Measurements from ENCODE around the gene CFAP74. TPM values are rescaled to one million over a fixed set of nuclear protein-coding genes. Genes with fewer than 3 reads are reported as not detected.

The CFAP74 gene
- total and polyA plus RNA-seq, 2 of the 13 experiments (the other 11 are each of a cell fraction or from before 2014, with no cell fraction given), result 0.27 to 0.62 TPM

- DNase-seq (ENCODE audit: low spot score), result no peak
- BruUV-seq (replicated peaks), result no TSS peak
- ChIA-PET CTCF (ENCODE audit: low intra/inter-chr PET ratio, low total read pairs) (no interaction called here), POLR2A (no interaction called here)
- Histone ChIP-seq H4K20me1 (ENCODE audit: insufficient read depth, low read length) (0 out of 2 replicates have a peak, but pooled peaks cover 5% of the 10 kb centered on the region), H3K79me2 (ENCODE audit: insufficient read depth, low read length) (peaks cover 3% of the 10 kb centered on the region), H3K27ac (ENCODE audit: extremely low read length, insufficient read depth, low read length) (no peak overlapping the region), H3K4me1 (ENCODE audit: insufficient read depth, low read length) (peaks cover 40% of the 10 kb centered on the region), H2AFZ (ENCODE audit: low read length) (no peak overlapping the region), H3K4me3 (replicated peaks in 1 of 3; ENCODE audit: insufficient read depth in 1 of 3, low read depth in 2 of 3, low read length in 3 of 3) (no peak overlapping the region), H3K27me3 (ENCODE audit: control insufficient read depth in 1 of 2, insufficient read depth in 2 of 2, low read length in 2 of 2) (no peaks in the 10 kb centered on the region), H3K36me3 (replicated peaks in 1 of 2; ENCODE audit: control insufficient read depth in 1 of 2, insufficient read depth in 2 of 2, low read length in 2 of 2) (peaks cover 7 to 11% of the 10 kb centered on the region in 2 experiments; a peak in 3 of 5 replicates), H3K9ac (ENCODE audit: insufficient read depth, low read depth, low read length) (no peak overlapping the region), H3K4me2 (ENCODE audit: low read depth, low read length) (no peak overlapping the region), H3K9me3 (ENCODE audit: low read length) (no peaks in the 10 kb centered on the region)
- in situ Hi-C loops (cut with HindIII; ENCODE audit: extremely low pct_ligation_motif_present, low pct_unique_long_range_greater_than_20kb), result no loop called here
- FAIRE-seq, result no peak
- TF ChIP-seq EP300 (IDR thresholded peaks at IDR 0.05; ENCODE audit: low read depth in 2 of 2, low read length in 2 of 2) (no peak), EP300 (CRISPR knock-in tag; IDR thresholded peaks at IDR 0.05; ENCODE audit: borderline replicate concordance) (no peak), FOSL1 (CRISPR knock-in tag; IDR thresholded peaks at IDR 0.05; ENCODE audit: borderline replicate concordance) (no peak), ZNF768 (CRISPR knock-in tag; IDR thresholded peaks at IDR 0.05) (peak; percentile 94), TBX2 (CRISPR knock-in tag; IDR thresholded peaks at IDR 0.05; ENCODE audit: borderline replicate concordance) (no peak), HBP1 (CRISPR knock-in tag; IDR thresholded peaks at IDR 0.05; ENCODE audit: low read depth) (no peak), ZNF567 (CRISPR knock-in tag; IDR thresholded peaks at IDR 0.05; ENCODE audit: borderline replicate concordance) (no peak)
- TF ChIP-seq, protein P1, sequence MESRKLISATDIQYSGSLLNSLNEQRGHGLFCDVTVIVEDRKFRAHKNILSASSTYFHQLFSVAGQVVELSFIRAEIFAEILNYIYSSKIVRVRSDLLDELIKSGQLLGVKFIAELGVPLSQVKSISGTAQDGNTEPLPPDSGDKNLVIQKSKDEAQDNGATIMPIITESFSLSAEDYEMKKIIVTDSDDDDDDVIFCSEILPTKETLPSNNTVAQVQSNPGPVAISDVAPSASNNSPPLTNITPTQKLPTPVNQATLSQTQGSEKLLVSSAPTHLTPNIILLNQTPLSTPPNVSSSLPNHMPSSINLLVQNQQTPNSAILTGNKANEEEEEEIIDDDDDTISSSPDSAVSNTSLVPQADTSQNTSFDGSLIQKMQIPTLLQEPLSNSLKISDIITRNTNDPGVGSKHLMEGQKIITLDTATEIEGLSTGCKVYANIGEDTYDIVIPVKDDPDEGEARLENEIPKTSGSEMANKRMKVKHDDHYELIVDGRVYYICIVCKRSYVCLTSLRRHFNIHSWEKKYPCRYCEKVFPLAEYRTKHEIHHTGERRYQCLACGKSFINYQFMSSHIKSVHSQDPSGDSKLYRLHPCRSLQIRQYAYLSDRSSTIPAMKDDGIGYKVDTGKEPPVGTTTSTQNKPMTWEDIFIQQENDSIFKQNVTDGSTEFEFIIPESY (CRISPR knock-in tag; IDR thresholded peaks at IDR 0.05), result peak; percentile 54; the same call in 1 of the 2 replicates
- no peak for ATAC-seq
- intact Hi-C loops (cut with micrococcal nuclease; ENCODE audit: unreplicated experiment), result no loop called here
- 84% methylated on average over 17 of the region's 17 CpGs for WGBS (ENCODE audit: low lambda C conversion rate)
These were observed 49.6 kb upstream of the CFAP74 start for GRCh38 chr1:2053217-2053616.

Measured in HepG2 (cell line).